Measurements from ENCODE around the gene DGCR2. TPM values are rescaled to one million over a fixed set of nuclear protein-coding genes. Genes with fewer than 3 reads are reported as not detected.

The DGCR2 gene
- total RNA-seq, 1 experiment from 2014 or later: 42.9 TPM

GRCh38 chr22:18995327-18995711 lies 126.9 kb downstream of the DGCR2 start:
- H3K27ac ChIP-seq (ENCODE audit: low read depth, low read length): no peak overlapping the region
- ChIA-PET RAD21 (ENCODE audit: low non-redundant PET in 1 of 2, low total read pairs in 2 of 2, uncharacterized antibody in 2 of 2, unreplicated experiment in 2 of 2) (no interaction called here), POLR2A (no interaction called here), CTCF (no interaction called here)
- intact Hi-C loops (cut with micrococcal nuclease): no loop called here
- H3K9me3 ChIP-seq (ENCODE audit: control insufficient read depth in 1 of 2, insufficient read depth in 1 of 2, low read depth in 1 of 2, low read length in 2 of 2): no peaks in the 10 kb centered on the region
- no peak overlapping the region for H3K9ac ChIP-seq (ENCODE audit: low read length)
- H3K9me2 ChIP-seq (ENCODE audit: insufficient read depth): no peaks in the 10 kb centered on the region
- no peaks in the 10 kb centered on the region for H4K20me1 ChIP-seq (ENCODE audit: insufficient read depth)
- TF ChIP-seq JUND (IDR thresholded peaks at IDR 0.05) (no peak), POLR2A (IDR thresholded peaks at IDR 0.05; ENCODE audit: borderline replicate concordance, extremely low read depth, insufficient read depth, insufficient read length) (no peak), REST (IDR thresholded peaks at IDR 0.05; ENCODE audit: low read depth) (no peak), ATF3 (IDR thresholded peaks at IDR 0.05) (no peak), SIN3A (IDR thresholded peaks at IDR 0.05; ENCODE audit: low read depth) (no peak), ELF1 (IDR thresholded peaks at IDR 0.05; ENCODE audit: borderline replicate concordance, low read depth) (no peak), CBX3 (IDR thresholded peaks at IDR 0.05; ENCODE audit: low read depth) (no peak)
- ATAC-seq (no peak), DNase-seq (ENCODE audit: low read depth, low spot score) (no peak)
- BruUV-seq (replicated peaks): no TSS peak
- peak overlapping the region; percentile 30; the same call in 1 of the 2 replicates for H3K4me2 ChIP-seq (ENCODE audit: low read length)
- H3K36me3 ChIP-seq (ENCODE audit: control insufficient read depth in 1 of 2, insufficient read depth in 2 of 2, low read length in 2 of 2): no peaks in the 10 kb centered on the region
- H3K79me2 ChIP-seq (ENCODE audit: insufficient read depth, low read length): no peaks in the 10 kb centered on the region
- no peak overlapping the region for H2AFZ ChIP-seq (ENCODE audit: low read depth, low read length, poor library complexity, severe bottlenecking)
- H3K4me1 ChIP-seq (ENCODE audit: control insufficient read depth in 1 of 2, insufficient read depth in 2 of 2, low read length in 2 of 2): peaks cover 0 to 9% of the 10 kb centered on the region in 2 experiments; a peak in 2 of 4 replicates
- no peak overlapping the region for H3K4me3 ChIP-seq (replicated peaks in 1 of 2; ENCODE audit: low read depth in 1 of 2, low read length in 2 of 2)
- no peaks in the 10 kb centered on the region for H3K27me3 ChIP-seq (ENCODE audit: insufficient read depth, low read length)
